ENCODE data around the gene MYL3.

DNA sequence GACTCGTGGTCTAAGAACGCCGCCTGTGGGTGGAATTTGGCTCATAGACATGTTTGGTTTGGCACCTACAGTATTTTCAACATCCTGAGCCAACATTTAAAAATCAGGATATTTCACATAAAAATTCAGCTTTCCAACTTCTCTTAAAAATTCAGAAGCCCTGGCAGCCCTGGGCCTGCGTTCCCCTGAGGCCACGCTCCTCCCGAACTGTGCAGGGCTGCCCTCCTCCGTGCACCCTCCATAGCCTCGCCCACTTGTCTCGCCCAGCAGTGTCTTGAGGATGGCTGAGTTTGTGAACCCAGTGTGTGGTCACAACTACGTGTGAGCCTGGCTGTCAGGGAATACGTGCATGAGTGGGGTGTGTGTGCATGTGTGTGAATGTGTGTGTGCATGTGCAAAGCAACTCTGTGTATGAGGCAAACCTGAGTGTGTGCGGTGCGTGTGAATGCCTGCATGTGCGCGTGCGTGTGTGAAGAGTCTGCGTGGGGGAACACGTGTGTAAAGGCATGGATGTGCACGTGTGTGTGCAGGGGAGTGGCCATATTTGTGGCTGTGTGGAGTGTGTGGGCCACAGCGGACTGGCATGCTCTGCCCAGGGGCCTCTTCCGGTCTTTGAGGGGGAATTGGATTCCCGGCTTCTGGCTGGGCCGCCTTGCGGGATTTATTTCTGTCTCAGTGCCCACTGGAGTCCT, 45.2 kb upstream of the MYL3 start:
- TF ChIP-seq CTCF (IDR thresholded peaks at IDR 0.05) (peak in 1 of 6 experiments; percentile 28), POLR2AphosphoS5 (IDR thresholded peaks at IDR 0.05) (no peak), POLR2A (IDR thresholded peaks at IDR 0.05) (no peak), EP300 (IDR thresholded peaks at IDR 0.05) (no peak)
